H9 (cell line): ENCODE measurements around the gene NFIL3. TPM values are rescaled to one million over a fixed set of nuclear protein-coding genes. Genes with fewer than 3 reads are reported as not detected.

ENCODE experiments used
- DNase-seq: peaks from one replicate; pipeline ENCODE4 v3.0.0-alpha.2; 2017
- H2AFZ ChIP-seq: one replicate; pipeline ENCODE4 v1.6.1; 2013; ENCODE audit warnings: mild to moderate bottlenecking, low read length, control low read depth, moderate library complexity
- H2AK5ac ChIP-seq: 2 replicates; pipeline ENCODE4 v1.6.1; 2013; ENCODE audit warnings: low read length, control low read depth, mixed read lengths; ENCODE audit not compliant: insufficient read length
- H2BK120ac ChIP-seq: one replicate; pipeline ENCODE4 v1.6.1; 2013; ENCODE audit warnings: low read depth, mild to moderate bottlenecking, low read length, control low read depth, inconsistent platforms; ENCODE audit not compliant: poor library complexity, severe bottlenecking
- H2BK12ac ChIP-seq: 2 replicates; pipeline ENCODE4 v1.6.1; 2013; ENCODE audit warnings: low read length, control low read depth, mixed read lengths, low read depth; ENCODE audit not compliant: insufficient read length
- H2BK15ac ChIP-seq: 2 replicates; pipeline ENCODE4 v1.6.1; 2013; ENCODE audit warnings: low read depth, low read length, control low read depth
- H2BK20ac ChIP-seq: one replicate; pipeline ENCODE4 v1.6.1; 2013; ENCODE audit warnings: low read depth, mild to moderate bottlenecking, low read length, control low read depth, inconsistent platforms; ENCODE audit not compliant: poor library complexity, severe bottlenecking
- H2BK5ac ChIP-seq: 2 replicates; pipeline ENCODE4 v1.6.1; 2013; ENCODE audit warnings: low read length, control low read depth, mixed read lengths; ENCODE audit not compliant: insufficient read length
- H3K14ac ChIP-seq: 2 replicates; pipeline ENCODE4 v1.6.1; 2013; ENCODE audit warnings: low read length, control low read depth; ENCODE audit not compliant: insufficient read depth
- H3K18ac ChIP-seq: 2 replicates; pipeline ENCODE4 v1.6.1; 2013; ENCODE audit warnings: low read depth, mild to moderate bottlenecking, mixed read lengths, low read length, control low read depth; ENCODE audit not compliant: insufficient read length
- H3K23ac ChIP-seq: 2 replicates; pipeline ENCODE4 v1.6.1; 2013; ENCODE audit warnings: low read length, control low read depth, mixed read lengths, low read depth; ENCODE audit not compliant: insufficient read length
- H3K23me2 ChIP-seq: 2 replicates; pipeline ENCODE4 v1.6.1; 2013; ENCODE audit warnings: low read depth, mild to moderate bottlenecking, mixed read lengths, low read length, control low read depth; ENCODE audit not compliant: insufficient read length, poor library complexity, severe bottlenecking
- H3K27ac ChIP-seq: 2 replicates; pipeline ENCODE4 v1.5.1; 2013; ENCODE audit warnings: low read length, control low read depth, mixed read lengths, low read depth; ENCODE audit not compliant: insufficient read length
- H3K27me3 ChIP-seq: 2 replicates; pipeline ENCODE4 v1.6.1; 2013; ENCODE audit warnings: low read length, control low read depth, inconsistent platforms; ENCODE audit not compliant: insufficient read depth
- H3K4ac ChIP-seq: 2 replicates; pipeline ENCODE4 v1.6.1; 2013; ENCODE audit warnings: low read depth, mild to moderate bottlenecking, control low read depth, inconsistent platforms, low read length, moderate library complexity
- H3K4me1 ChIP-seq: 2 replicates; pipeline ENCODE4 v1.6.1; 2013; ENCODE audit warnings: low read length, control low read depth, inconsistent platforms; ENCODE audit not compliant: insufficient read depth
- H3K4me2 ChIP-seq: 2 replicates; pipeline ENCODE4 v1.6.1; 2013; ENCODE audit warnings: low read length, control low read depth, mixed read lengths; ENCODE audit not compliant: insufficient read length, insufficient read depth
- H3K56ac ChIP-seq: 2 replicates; pipeline ENCODE4 v1.6.1; 2013; ENCODE audit warnings: low read depth, mild to moderate bottlenecking, mixed read lengths, low read length, control low read depth; ENCODE audit not compliant: insufficient read length
- H3K79me1 ChIP-seq: 2 replicates; pipeline ENCODE4 v1.6.1; 2013; ENCODE audit warnings: low read depth, mild to moderate bottlenecking, moderate library complexity, low read length, control low read depth, inconsistent platforms; ENCODE audit not compliant: insufficient read depth, poor library complexity, severe bottlenecking
- H3K79me2 ChIP-seq: 2 replicates; pipeline ENCODE4 v1.6.1; 2013; ENCODE audit warnings: low read length, control low read depth, inconsistent platforms; ENCODE audit not compliant: insufficient read depth
- H3K9ac ChIP-seq: 2 replicates; pipeline ENCODE4 v1.6.1; 2013; ENCODE audit warnings: low read length, control low read depth, mixed read lengths; ENCODE audit not compliant: insufficient read length; ENCODE audit errors: extremely low read depth
- H3K9me3 ChIP-seq: one replicate; pipeline ENCODE4 v1.6.1; 2013; ENCODE audit warnings: low read depth, low read length, inconsistent platforms; ENCODE audit not compliant: control insufficient read depth
- H3T11ph ChIP-seq: one replicate; pipeline ENCODE4 v1.6.1; 2013; ENCODE audit warnings: mild to moderate bottlenecking, low read length, control low read depth, inconsistent platforms
- H4K20me1 ChIP-seq: one replicate; pipeline ENCODE4 v1.6.1; 2013; ENCODE audit not compliant: control insufficient read depth, insufficient read length, insufficient read depth
- H4K5ac ChIP-seq: 2 replicates; pipeline ENCODE4 v1.6.1; 2013; ENCODE audit warnings: low read depth, mild to moderate bottlenecking, mixed read lengths, low read length, control low read depth; ENCODE audit not compliant: insufficient read length
- H4K8ac ChIP-seq: replicated peaks from 2 replicates; pipeline ENCODE4 v1.6.1; 2013; ENCODE audit warnings: low read length, control low read depth, mixed read lengths, low read depth; ENCODE audit not compliant: insufficient read length
- H4K91ac ChIP-seq: 2 replicates; pipeline ENCODE4 v1.6.1; 2013; ENCODE audit warnings: low read depth, mild to moderate bottlenecking, moderate library complexity, mixed read lengths, low read length, control low read depth; ENCODE audit not compliant: insufficient read length
- H3K27ac Mint-ChIP-seq, 3 experiments: 2 replicates in 2 of 3; 3 replicates in 1 of 3; pipeline ENCODE4 v1.8.0; 2020 to 2021; ENCODE audit warnings: mixed read lengths in 3 of 3, mild to moderate bottlenecking in 1 of 3, moderate library complexity in 1 of 3
- H3K27me3 Mint-ChIP-seq: 2 replicates; pipeline ENCODE4 v1.8.0; 2021; ENCODE audit warnings: low read depth, mild to moderate bottlenecking, moderate library complexity, mixed read lengths
- H3K36me3 Mint-ChIP-seq, 3 experiments: 2 replicates in 2 of 3; 3 replicates in 1 of 3; pipeline ENCODE4 v1.8.0; 2020 to 2021; ENCODE audit warnings: low read depth in 3 of 3, mixed read lengths in 3 of 3; ENCODE audit not compliant: insufficient read depth in 1 of 3
- H3K4me1 Mint-ChIP-seq, 2 experiments: 2 replicates each; pipeline ENCODE4 v1.8.0; 2020; ENCODE audit warnings: mixed read lengths in 2 of 2
- H3K4me3 Mint-ChIP-seq, 2 experiments: 2 replicates in 1 of 2; 3 replicates in 1 of 2; pipeline ENCODE4 v1.8.0; 2020 to 2021; ENCODE audit warnings: mild to moderate bottlenecking in 2 of 2, mixed read lengths in 2 of 2, moderate library complexity in 1 of 2
- H3K9me3 Mint-ChIP-seq, 2 experiments: 2 replicates in 1 of 2; 3 replicates in 1 of 2; pipeline ENCODE4 v1.8.0; 2020; ENCODE audit warnings: mild to moderate bottlenecking in 2 of 2, mixed read lengths in 2 of 2, moderate library complexity in 1 of 2
- WGBS: extraction: QIAGEN DNeasy Blood & Tissue Kit; methylation state at CpG from one replicate; pipeline ENCODE4 v1.1.7; 2013; ENCODE audit warnings: missing lambda C conversion rate, low lambda C conversion rate, mixed read lengths; ENCODE audit not compliant: insufficient read length; ENCODE audit errors: extremely low coverage; 5-methylcytosine and 5-hydroxymethylcytosine counted together
- total RNA-seq: library from RNA; stranded (reverse); gene quantifications from 2 replicates; pipeline ENCODE4 v1.2.1, GENCODE V29; 2021
- TF ChIP-seq, protein P1 (sequence below): fragments of 200-600 bp; sonication (generic); conservative IDR thresholded peaks from 3 replicates; pipeline ENCODE4 v1.8.0; 2021; ENCODE audit warnings: antibody characterized with exemption, mild to moderate bottlenecking

Gene NFIL3
- total RNA-seq, 1 experiment from 2014 or later = 8.4 TPM

DNA sequence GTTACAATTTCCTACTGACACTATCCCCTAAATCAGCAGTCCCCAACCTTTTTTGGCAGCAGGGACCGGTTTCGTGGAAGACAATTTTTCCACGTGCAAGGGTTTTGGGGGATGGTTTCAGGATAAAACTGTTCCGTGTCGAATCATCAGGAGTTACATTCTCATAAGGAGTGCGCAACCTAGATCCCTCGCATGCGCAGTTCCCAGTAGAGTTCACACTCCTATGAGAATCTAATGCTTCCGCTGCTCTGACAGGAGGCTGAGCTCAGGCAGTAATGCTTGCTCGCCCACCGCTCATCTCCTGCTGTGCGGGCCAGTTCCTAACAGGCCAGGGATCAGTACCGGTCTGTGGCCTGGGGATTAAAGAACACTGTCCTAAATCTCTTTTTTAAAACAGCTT is 13.2 kb upstream of the NFIL3 start:
- Histone ChIP-seq H3K27me3 (no peaks in the 10 kb centered on the region), H3K79me1 (no peaks in the 10 kb centered on the region), H3K56ac (no peak overlapping the region), H3K9me3 (no peaks in the 10 kb centered on the region), H3K4me2 (no peak overlapping the region), H3T11ph (no peak overlapping the region), H3K18ac (no peak overlapping the region), H2BK120ac (no peak overlapping the region), H4K8ac (no peak overlapping the region), H2BK15ac (no peak overlapping the region), H2BK20ac (no peak overlapping the region), H2BK5ac (no peak overlapping the region), H3K23me2 (no peaks in the 10 kb centered on the region), H3K23ac (no peak overlapping the region), H3K79me2 (no peaks in the 10 kb centered on the region), H3K9ac (no peak overlapping the region), H4K5ac (no peak overlapping the region), H4K91ac (no peak overlapping the region), H4K20me1 (no peaks in the 10 kb centered on the region), H2AK5ac (no peak overlapping the region), H2BK12ac (no peak overlapping the region), H2AFZ (no peak overlapping the region), H3K14ac (no peak overlapping the region), H3K27ac (no peak overlapping the region), H3K4ac (no peak overlapping the region), H3K4me1 (no peaks in the 10 kb centered on the region)
- H3K27me3 Mint-ChIP-seq = peaks cover 6% of the 10 kb centered on the region
- H3K4me3 Mint-ChIP-seq = no peak overlapping the region
- TF ChIP-seq, protein P1, sequence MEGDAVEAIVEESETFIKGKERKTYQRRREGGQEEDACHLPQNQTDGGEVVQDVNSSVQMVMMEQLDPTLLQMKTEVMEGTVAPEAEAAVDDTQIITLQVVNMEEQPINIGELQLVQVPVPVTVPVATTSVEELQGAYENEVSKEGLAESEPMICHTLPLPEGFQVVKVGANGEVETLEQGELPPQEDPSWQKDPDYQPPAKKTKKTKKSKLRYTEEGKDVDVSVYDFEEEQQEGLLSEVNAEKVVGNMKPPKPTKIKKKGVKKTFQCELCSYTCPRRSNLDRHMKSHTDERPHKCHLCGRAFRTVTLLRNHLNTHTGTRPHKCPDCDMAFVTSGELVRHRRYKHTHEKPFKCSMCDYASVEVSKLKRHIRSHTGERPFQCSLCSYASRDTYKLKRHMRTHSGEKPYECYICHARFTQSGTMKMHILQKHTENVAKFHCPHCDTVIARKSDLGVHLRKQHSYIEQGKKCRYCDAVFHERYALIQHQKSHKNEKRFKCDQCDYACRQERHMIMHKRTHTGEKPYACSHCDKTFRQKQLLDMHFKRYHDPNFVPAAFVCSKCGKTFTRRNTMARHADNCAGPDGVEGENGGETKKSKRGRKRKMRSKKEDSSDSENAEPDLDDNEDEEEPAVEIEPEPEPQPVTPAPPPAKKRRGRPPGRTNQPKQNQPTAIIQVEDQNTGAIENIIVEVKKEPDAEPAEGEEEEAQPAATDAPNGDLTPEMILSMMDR = no peak
- H3K36me3 Mint-ChIP-seq = no peaks in the 10 kb centered on the region
- H3K4me1 Mint-ChIP-seq = no peaks in the 10 kb centered on the region
- no CpG with 5 or more reads among the region's 13 CpGs for WGBS
- H3K9me3 Mint-ChIP-seq = no peaks in the 10 kb centered on the region
- no peak overlapping the region for H3K27ac Mint-ChIP-seq
- no peak for DNase-seq
